ENCODE measurements around the gene TMIGD1. TPM values are rescaled to one million over a fixed set of nuclear protein-coding genes. Genes with fewer than 3 reads are reported as not detected.

The TMIGD1 gene
- polyA plus RNA-seq, 1 donor (not counting 4 experiments of a cell fraction or from before 2014, with no cell fraction given) = not detected

- Histone ChIP-seq H2AFZ (ENCODE audit: control insufficient read depth, low read length) (no peak overlapping the region), H3K9ac (ENCODE audit: control insufficient read depth, extremely low read depth, insufficient read depth, low read length) (no peak overlapping the region), H3K79me2 (ENCODE audit: control insufficient read depth, insufficient read depth, low read length) (no peaks in the 10 kb centered on the region), H3K9me1 (ENCODE audit: control insufficient read depth, extremely low read depth, insufficient read depth, low read length) (no peaks in the 10 kb centered on the region), H3K4me1 (ENCODE audit: control insufficient read depth, extremely low read depth, insufficient read depth, low read length) (no peaks in the 10 kb centered on the region), H3K27me3 (ENCODE audit: control insufficient read depth, extremely low read depth, insufficient read depth, low read length) (peaks cover 12% of the 10 kb centered on the region), H3K36me3 (ENCODE audit: control insufficient read depth in 2 of 2, extremely low read depth in 1 of 2, insufficient read depth in 2 of 2, low read length in 2 of 2) (no peaks in the 10 kb centered on the region), H3K27ac (ENCODE audit: control insufficient read depth, insufficient read depth, low read length) (no peak overlapping the region), H3K4me3 (ENCODE audit: control insufficient read depth in 2 of 3, extremely low read depth in 1 of 3, insufficient read depth in 2 of 3, low read depth in 1 of 3, low read length in 3 of 3) (no peak overlapping the region), H3K4me2 (ENCODE audit: control insufficient read depth, extremely low read depth, insufficient read depth, low read depth, low read length) (no peak overlapping the region), H3K9me3 (ENCODE audit: control insufficient read depth, low read depth, low read length) (no peaks in the 10 kb centered on the region), H4K20me1 (ENCODE audit: control insufficient read depth, extremely low read depth, insufficient read depth, low read length) (no peaks in the 10 kb centered on the region)
- dilution Hi-C loops (cut with MboI; ENCODE audit: extremely low pct_ligation_motif_present, low sequenced_read_pairs) = no loop called here
- DNase-seq (ENCODE audit: low read depth, low spot score) (no peak), FAIRE-seq (no peak)
- TF ChIP-seq EZH2 (IDR thresholded peaks at IDR 0.05; ENCODE audit: low read length) = no peak
- TF ChIP-seq, protein P1, sequence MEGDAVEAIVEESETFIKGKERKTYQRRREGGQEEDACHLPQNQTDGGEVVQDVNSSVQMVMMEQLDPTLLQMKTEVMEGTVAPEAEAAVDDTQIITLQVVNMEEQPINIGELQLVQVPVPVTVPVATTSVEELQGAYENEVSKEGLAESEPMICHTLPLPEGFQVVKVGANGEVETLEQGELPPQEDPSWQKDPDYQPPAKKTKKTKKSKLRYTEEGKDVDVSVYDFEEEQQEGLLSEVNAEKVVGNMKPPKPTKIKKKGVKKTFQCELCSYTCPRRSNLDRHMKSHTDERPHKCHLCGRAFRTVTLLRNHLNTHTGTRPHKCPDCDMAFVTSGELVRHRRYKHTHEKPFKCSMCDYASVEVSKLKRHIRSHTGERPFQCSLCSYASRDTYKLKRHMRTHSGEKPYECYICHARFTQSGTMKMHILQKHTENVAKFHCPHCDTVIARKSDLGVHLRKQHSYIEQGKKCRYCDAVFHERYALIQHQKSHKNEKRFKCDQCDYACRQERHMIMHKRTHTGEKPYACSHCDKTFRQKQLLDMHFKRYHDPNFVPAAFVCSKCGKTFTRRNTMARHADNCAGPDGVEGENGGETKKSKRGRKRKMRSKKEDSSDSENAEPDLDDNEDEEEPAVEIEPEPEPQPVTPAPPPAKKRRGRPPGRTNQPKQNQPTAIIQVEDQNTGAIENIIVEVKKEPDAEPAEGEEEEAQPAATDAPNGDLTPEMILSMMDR (optimal IDR thresholded peaks at IDR 0.05 in 1 of 3, IDR thresholded peaks at IDR 0.05 in 1 of 3, conservative IDR thresholded peaks at IDR 0.05 in 1 of 3; ENCODE audit: extremely low read depth in 1 of 3, insufficient read depth in 2 of 3, low read length in 3 of 3) = no peak
Observed at GRCh38 chr17:30275911-30276310, 57.9 kb downstream of the TMIGD1 start.

- H3K27me3 ChIP-seq (ENCODE audit: control insufficient read depth, extremely low read depth, insufficient read depth, low read length) = peaks cover 8% of the 10 kb centered on the region
- no peaks in the 10 kb centered on the region for H3K79me2 ChIP-seq (ENCODE audit: control insufficient read depth, insufficient read depth, low read length)
- no peaks in the 10 kb centered on the region for H3K4me1 ChIP-seq (ENCODE audit: control insufficient read depth, extremely low read depth, insufficient read depth, low read length)
- no peak overlapping the region for H3K27ac ChIP-seq (ENCODE audit: control insufficient read depth, insufficient read depth, low read length)
- H3K9me1 ChIP-seq (ENCODE audit: control insufficient read depth, extremely low read depth, insufficient read depth, low read length) = no peaks in the 10 kb centered on the region
- H3K9me3 ChIP-seq (ENCODE audit: control insufficient read depth, low read depth, low read length) = no peaks in the 10 kb centered on the region
- H3K4me3 ChIP-seq (ENCODE audit: control insufficient read depth in 2 of 3, extremely low read depth in 1 of 3, insufficient read depth in 2 of 3, low read depth in 1 of 3, low read length in 3 of 3) = no peak overlapping the region
- no peak overlapping the region for H3K4me2 ChIP-seq (ENCODE audit: control insufficient read depth, extremely low read depth, insufficient read depth, low read depth, low read length)
- DNase-seq (ENCODE audit: low read depth, low spot score) (no peak), FAIRE-seq (no peak)
- no peaks in the 10 kb centered on the region for H3K36me3 ChIP-seq (ENCODE audit: control insufficient read depth in 2 of 2, extremely low read depth in 1 of 2, insufficient read depth in 2 of 2, low read length in 2 of 2)
- H4K20me1 ChIP-seq (ENCODE audit: control insufficient read depth, extremely low read depth, insufficient read depth, low read length) = no peaks in the 10 kb centered on the region
- H3K9ac ChIP-seq (ENCODE audit: control insufficient read depth, extremely low read depth, insufficient read depth, low read length) = no peak overlapping the region
- no peak for TF ChIP-seq EZH2 (IDR thresholded peaks at IDR 0.05; ENCODE audit: low read length)
- TF ChIP-seq, protein P1 (optimal IDR thresholded peaks at IDR 0.05 in 1 of 3, IDR thresholded peaks at IDR 0.05 in 1 of 3, conservative IDR thresholded peaks at IDR 0.05 in 1 of 3; ENCODE audit: extremely low read depth in 1 of 3, insufficient read depth in 2 of 3, low read length in 3 of 3) = no peak
- dilution Hi-C loops (cut with MboI; ENCODE audit: extremely low pct_ligation_motif_present, low sequenced_read_pairs) = no loop called here
- no peak overlapping the region for H2AFZ ChIP-seq (ENCODE audit: control insufficient read depth, low read length)
Observed at GRCh38 chr17:30274887-30275286, 59.0 kb downstream of the TMIGD1 start.

All from keratinocyte (primary cell).